ENCODE measurements around the gene OR9G1.
"Not testable (repeated sequence)": the region's sequence is repeated elsewhere in the genome, so short reads cannot be mapped to it uniquely, and the experiment has no call there.

Gene OR9G1

GRCh38 chr11:56698795-56699194 is at the start of gene OR9G1:
OR9G1 (plus strand) TSS chr11:56699095; CDS start chr11:56700388, 1,293 bp downstream.
- no peak for DNase-seq

- no peak for DNase-seq
These were observed 39.1 kb upstream of the OR9G1 start for GRCh38 chr11:56659755-56660154.

GRCh38 chr11:56663386-56663785 is 35.5 kb upstream of the OR9G1 start, which contains the start of gene OR5AR1:
OR5AR1 (plus strand) TSS chr11:56663686; CDS start chr11:56663686, 0 bp downstream.
- no peak for DNase-seq

GRCh38 chr11:56670984-56671383 is 27.9 kb upstream of the OR9G1 start:
- no peak for DNase-seq

GRCh38 chr11:56688554-56689100 is 10.3 kb upstream of the OR9G1 start:
- no peak for DNase-seq

- DNase-seq, result not testable (repeated sequence)
These were observed 7.7 kb upstream of the OR9G1 start for GRCh38 chr11:56691179-56691578.

GRCh38 chr11:56693428-56693827 is 5.5 kb upstream of the OR9G1 start:
- DNase-seq, result no peak

- no peak for DNase-seq
These were observed 1.5 kb downstream of the OR9G1 start for GRCh38 chr11:56700242-56700913.

GRCh38 chr11:56700914-56701485 is 2.1 kb downstream of the OR9G1 start:
- DNase-seq, result no peak

GRCh38 chr11:56705784-56706396 is 7.0 kb downstream of the OR9G1 start:
- no peak for DNase-seq

GRCh38 chr11:56706486-56706885 is 7.6 kb downstream of the OR9G1 start:
- no peak for DNase-seq

- no peak for DNase-seq
These were observed 15.3 kb downstream of the OR9G1 start for GRCh38 chr11:56714206-56714605.

GRCh38 chr11:56716379-56716854 is 17.5 kb downstream of the OR9G1 start:
- no peak for DNase-seq

GRCh38 chr11:56720513-56720912 is 21.6 kb downstream of the OR9G1 start:
- DNase-seq, result no peak

GRCh38 chr11:56740107-56740506 is 41.2 kb downstream of the OR9G1 start:
- DNase-seq, result no peak

GRCh38 chr11:56740886-56741285 is 42.0 kb downstream of the OR9G1 start:
- DNase-seq, result no peak

GRCh38 chr11:56748597-56748996 is 49.7 kb downstream of the OR9G1 start, which contains the start of gene OR9G4:
OR9G4 (minus strand) TSS chr11:56748697; CDS start chr11:56743766, 4,931 bp downstream.
- no peak for DNase-seq

GRCh38 chr11:56750190-56750589 is 51.3 kb downstream of the OR9G1 start:
- DNase-seq, result no peak

GRCh38 chr11:56751480-56751879 is 52.6 kb downstream of the OR9G1 start:
- DNase-seq, result no peak
